A549 (cell line): ENCODE results near the gene EXOC3.

Experiments used
- CBX2 ChIP-seq: fragments of 200-600 bp; sonication (generic); IDR thresholded peaks from 2 replicates; pipeline ENCODE4 v1.6.1; 2016; ENCODE audit warnings: low read depth, mild to moderate bottlenecking, borderline replicate concordance
- CHD4 ChIP-seq: fragments of 200-600 bp; sonication (generic); IDR thresholded peaks from 2 replicates; pipeline ENCODE4 v1.6.1; 2016; ENCODE audit warnings: antibody characterized with exemption, mild to moderate bottlenecking, borderline replicate concordance
- GATA3 ChIP-seq: IDR thresholded peaks from 2 replicates; pipeline ENCODE4 v1.6.1; 2012; ENCODE audit warnings: borderline replicate concordance
- JUN ChIP-seq, 2 experiments: fragments of >200 bp; sonication (Bioruptor Twin); formaldehyde crosslinking; IDR thresholded peaks; 2 replicates in 1 of 2; 3 replicates in 1 of 2; pipeline ENCODE4 v1.6.1; 2016 to 2017
- JUNB ChIP-seq: fragments of >200 bp; sonication (Bioruptor Twin); formaldehyde crosslinking; IDR thresholded peaks from 2 replicates; pipeline ENCODE4 v1.6.1; 2016
- KDM1A ChIP-seq: fragments of 200-600 bp; sonication (generic); IDR thresholded peaks from 2 replicates; pipeline ENCODE4 v1.6.1; 2016; ENCODE audit warnings: low read depth, mild to moderate bottlenecking
- MAZ ChIP-seq: fragments of 150-350 bp; IDR thresholded peaks from 2 replicates; pipeline ENCODE4 v1.6.1; 2014; ENCODE audit warnings: antibody characterized with exemption, low read depth, low read length, borderline replicate concordance
- NPAS2 ChIP-seq: fragments of 250-450 bp; sonication (Bioruptor Pico); IDR thresholded peaks from 2 replicates; pipeline ENCODE4 v1.8.0; 2022; ENCODE audit warnings: mild to moderate bottlenecking, moderate library complexity, borderline replicate concordance
- POLR2A ChIP-seq: IDR thresholded peaks from 2 replicates; pipeline ENCODE4 v1.6.1; 2012; ENCODE audit warnings: mild to moderate bottlenecking, low read length
- RAD21 ChIP-seq, 2 experiments: fragments of >200 bp in 1 of 2; sonication (Bioruptor Twin) in 1 of 2; formaldehyde crosslinking in 1 of 2; IDR thresholded peaks in 1 of 2; conservative IDR thresholded peaks in 1 of 2; 2 replicates in 1 of 2; 3 replicates in 1 of 2; pipeline ENCODE4 v1.6.1; 2012 to 2018; ENCODE audit warnings: inconsistent platforms in 1 of 2
- SMC3 ChIP-seq: fragments of >200 bp; sonication (Bioruptor Twin); formaldehyde crosslinking; IDR thresholded peaks from 3 replicates; pipeline ENCODE4 v1.6.1; 2018; ENCODE audit warnings: inconsistent platforms
- TF ChIP-seq, protein P1 (sequence below): fragments of 200-600 bp; sonication (generic); IDR thresholded peaks from 2 replicates; pipeline ENCODE4 v1.6.1; 2016; ENCODE audit warnings: antibody characterized with exemption, mild to moderate bottlenecking, moderate library complexity
- TF ChIP-seq, protein P2 (sequence below): fragments of >200 bp; sonication (Bioruptor Twin); formaldehyde crosslinking; IDR thresholded peaks from 3 replicates; pipeline ENCODE4 v1.5.1; 2016
- TF ChIP-seq, protein P3 (sequence below): IDR thresholded peaks from 2 replicates; pipeline ENCODE4 v1.6.1; 2012

DNA sequence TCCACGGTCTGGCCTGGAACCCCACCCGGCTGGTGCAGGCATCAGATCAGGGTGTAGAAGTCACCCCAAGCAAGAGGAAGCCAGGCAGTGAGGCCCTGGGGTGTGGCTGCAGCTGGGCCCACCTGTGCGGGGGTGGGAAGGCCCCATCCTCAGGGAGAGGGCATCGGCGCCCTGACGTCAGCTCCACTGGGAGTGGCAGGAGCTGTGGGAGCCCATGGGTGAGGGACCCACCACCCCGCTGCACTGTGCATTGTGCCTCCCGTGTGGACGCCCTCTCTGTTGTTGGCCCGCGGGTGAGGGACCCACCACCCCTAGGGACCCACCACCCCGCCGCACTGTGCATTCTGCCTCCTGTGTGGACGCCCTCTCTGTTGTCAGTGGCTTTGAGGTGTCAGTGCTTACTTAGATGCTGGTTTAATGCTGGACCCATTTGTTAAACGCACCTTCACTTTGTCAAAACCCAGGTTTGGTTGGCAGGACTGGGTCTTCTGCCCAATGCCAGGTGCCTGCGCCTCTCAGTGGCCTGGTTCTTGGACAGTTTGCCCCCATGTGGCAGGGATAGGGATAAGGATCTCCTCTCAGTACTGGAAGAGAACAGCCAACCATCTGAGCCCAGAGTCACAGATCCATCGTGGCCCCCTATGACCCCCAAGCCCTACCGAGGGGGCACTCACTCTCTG lies 6.9 kb upstream of the EXOC3 start:
- TF ChIP-seq, protein P1, sequence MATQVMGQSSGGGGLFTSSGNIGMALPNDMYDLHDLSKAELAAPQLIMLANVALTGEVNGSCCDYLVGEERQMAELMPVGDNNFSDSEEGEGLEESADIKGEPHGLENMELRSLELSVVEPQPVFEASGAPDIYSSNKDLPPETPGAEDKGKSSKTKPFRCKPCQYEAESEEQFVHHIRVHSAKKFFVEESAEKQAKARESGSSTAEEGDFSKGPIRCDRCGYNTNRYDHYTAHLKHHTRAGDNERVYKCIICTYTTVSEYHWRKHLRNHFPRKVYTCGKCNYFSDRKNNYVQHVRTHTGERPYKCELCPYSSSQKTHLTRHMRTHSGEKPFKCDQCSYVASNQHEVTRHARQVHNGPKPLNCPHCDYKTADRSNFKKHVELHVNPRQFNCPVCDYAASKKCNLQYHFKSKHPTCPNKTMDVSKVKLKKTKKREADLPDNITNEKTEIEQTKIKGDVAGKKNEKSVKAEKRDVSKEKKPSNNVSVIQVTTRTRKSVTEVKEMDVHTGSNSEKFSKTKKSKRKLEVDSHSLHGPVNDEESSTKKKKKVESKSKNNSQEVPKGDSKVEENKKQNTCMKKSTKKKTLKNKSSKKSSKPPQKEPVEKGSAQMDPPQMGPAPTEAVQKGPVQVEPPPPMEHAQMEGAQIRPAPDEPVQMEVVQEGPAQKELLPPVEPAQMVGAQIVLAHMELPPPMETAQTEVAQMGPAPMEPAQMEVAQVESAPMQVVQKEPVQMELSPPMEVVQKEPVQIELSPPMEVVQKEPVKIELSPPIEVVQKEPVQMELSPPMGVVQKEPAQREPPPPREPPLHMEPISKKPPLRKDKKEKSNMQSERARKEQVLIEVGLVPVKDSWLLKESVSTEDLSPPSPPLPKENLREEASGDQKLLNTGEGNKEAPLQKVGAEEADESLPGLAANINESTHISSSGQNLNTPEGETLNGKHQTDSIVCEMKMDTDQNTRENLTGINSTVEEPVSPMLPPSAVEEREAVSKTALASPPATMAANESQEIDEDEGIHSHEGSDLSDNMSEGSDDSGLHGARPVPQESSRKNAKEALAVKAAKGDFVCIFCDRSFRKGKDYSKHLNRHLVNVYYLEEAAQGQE, result no peak
- TF ChIP-seq, protein P2, sequence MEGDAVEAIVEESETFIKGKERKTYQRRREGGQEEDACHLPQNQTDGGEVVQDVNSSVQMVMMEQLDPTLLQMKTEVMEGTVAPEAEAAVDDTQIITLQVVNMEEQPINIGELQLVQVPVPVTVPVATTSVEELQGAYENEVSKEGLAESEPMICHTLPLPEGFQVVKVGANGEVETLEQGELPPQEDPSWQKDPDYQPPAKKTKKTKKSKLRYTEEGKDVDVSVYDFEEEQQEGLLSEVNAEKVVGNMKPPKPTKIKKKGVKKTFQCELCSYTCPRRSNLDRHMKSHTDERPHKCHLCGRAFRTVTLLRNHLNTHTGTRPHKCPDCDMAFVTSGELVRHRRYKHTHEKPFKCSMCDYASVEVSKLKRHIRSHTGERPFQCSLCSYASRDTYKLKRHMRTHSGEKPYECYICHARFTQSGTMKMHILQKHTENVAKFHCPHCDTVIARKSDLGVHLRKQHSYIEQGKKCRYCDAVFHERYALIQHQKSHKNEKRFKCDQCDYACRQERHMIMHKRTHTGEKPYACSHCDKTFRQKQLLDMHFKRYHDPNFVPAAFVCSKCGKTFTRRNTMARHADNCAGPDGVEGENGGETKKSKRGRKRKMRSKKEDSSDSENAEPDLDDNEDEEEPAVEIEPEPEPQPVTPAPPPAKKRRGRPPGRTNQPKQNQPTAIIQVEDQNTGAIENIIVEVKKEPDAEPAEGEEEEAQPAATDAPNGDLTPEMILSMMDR, result peak; percentile 41
- TF ChIP-seq CHD4 (no peak), POLR2A (no peak), MAZ (no peak), CBX2 (no peak), KDM1A (no peak), RAD21 (conservative IDR thresholded peaks at IDR 0.05 in 1 of 2, IDR thresholded peaks at IDR 0.05 in 1 of 2) (peak; percentile 36 to 67; a peak in 4 of 5 replicates), NPAS2 (no peak), JUNB (no peak), GATA3 (no peak), SMC3 (peak; percentile 50), JUN (IDR thresholded peaks at IDR 0.05) (no peak)
- TF ChIP-seq, protein P3, sequence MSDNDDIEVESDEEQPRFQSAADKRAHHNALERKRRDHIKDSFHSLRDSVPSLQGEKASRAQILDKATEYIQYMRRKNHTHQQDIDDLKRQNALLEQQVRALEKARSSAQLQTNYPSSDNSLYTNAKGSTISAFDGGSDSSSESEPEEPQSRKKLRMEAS, result no peak
